ENCODE data around the gene C22orf39.

GRCh38 chr22:19479355-19480172 lies 32.1 kb upstream of the C22orf39 start, which contains the start of gene CDC45:
- TF ChIP-seq CTCF (IDR thresholded peaks at IDR 0.05) (no peak), POLR2A (IDR thresholded peaks at IDR 0.05) (no peak)
